HG02852 (cell line): ENCODE results near the gene IGSF23.

Source experiments
- ATAC-seq: cut with Tn5 transposase; IDR thresholded peaks from one replicate; pipeline ENCODE4 v1.9.1; 2021; ENCODE audit warnings: mild to moderate bottlenecking, moderate library complexity; ENCODE audit not compliant: unreplicated experiment

Gene IGSF23

GRCh38 chr19:44613295-44614178 lies at the start of gene IGSF23:
IGSF23 (plus strand) TSS chr19:44613563; CDS start chr19:44613646, 83 bp downstream.
- ATAC-seq, result no peak

- no peak for ATAC-seq
These were observed 46.4 kb upstream of the IGSF23 start for GRCh38 chr19:44566984-44567383.

- no peak for ATAC-seq
These were observed 45.6 kb upstream of the IGSF23 start for GRCh38 chr19:44567745-44568144.

- no peak for ATAC-seq
These were observed 42.8 kb upstream of the IGSF23 start for GRCh38 chr19:44570603-44570983.

- no peak for ATAC-seq
These were observed 42.2 kb upstream of the IGSF23 start for GRCh38 chr19:44570984-44571684.

GRCh38 chr19:44571830-44572580 lies 41.4 kb upstream of the IGSF23 start:
- no peak for ATAC-seq

- ATAC-seq, result no peak
These were observed 40.8 kb upstream of the IGSF23 start for GRCh38 chr19:44572581-44572900.

- no peak for ATAC-seq
These were observed 40.2 kb upstream of the IGSF23 start for GRCh38 chr19:44573183-44573582.

GRCh38 chr19:44573627-44574026 lies 39.7 kb upstream of the IGSF23 start:
- no peak for ATAC-seq

GRCh38 chr19:44574186-44574950 lies 39.0 kb upstream of the IGSF23 start:
- ATAC-seq, result no peak

- no peak for ATAC-seq
These were observed 38.2 kb upstream of the IGSF23 start for GRCh38 chr19:44575116-44575700.

GRCh38 chr19:44576843-44577565 lies 36.4 kb upstream of the IGSF23 start:
- no peak for ATAC-seq

GRCh38 chr19:44577566-44577874 lies 35.8 kb upstream of the IGSF23 start:
- ATAC-seq, result no peak

- no peak for ATAC-seq
These were observed 33.5 kb upstream of the IGSF23 start for GRCh38 chr19:44579663-44580365.

GRCh38 chr19:44580366-44580895 lies 32.9 kb upstream of the IGSF23 start:
- no peak for ATAC-seq

- no peak for ATAC-seq
These were observed 32.1 kb upstream of the IGSF23 start for GRCh38 chr19:44581288-44581687.

- ATAC-seq, result no peak
These were observed 30.6 kb upstream of the IGSF23 start for GRCh38 chr19:44582581-44583265.

- ATAC-seq, result no peak
These were observed 27.8 kb upstream of the IGSF23 start for GRCh38 chr19:44585371-44586133.
